HepG2 (cell line): ENCODE measurements around the gene MYO15A. TPM values are rescaled to one million over a fixed set of nuclear protein-coding genes. Genes with fewer than 3 reads are reported as not detected.

Experiments
- CBX1 ChIP-seq: IDR thresholded peaks from one replicate; pipeline ENCODE4 v1.6.1; 2016; ENCODE audit warnings: antibody characterized with exemption, low read depth
- DNMT1 ChIP-seq: sonication (generic); formaldehyde crosslinking; IDR thresholded peaks from 2 replicates; pipeline ENCODE4 v1.5.1; 2020; ENCODE audit warnings: mild to moderate bottlenecking, missing genetic modification reagents
- HMG20B ChIP-seq: conservative IDR thresholded peaks from 2 replicates; pipeline ENCODE4 v1.6.1; 2016; ENCODE audit warnings: missing genetic modification reagents, missing compliant biosample characterization
- HNRNPH1 ChIP-seq: fragments of 200-400 bp; formaldehyde crosslinking; optimal IDR thresholded peaks from 2 replicates; pipeline ENCODE3; 2017; ENCODE audit warnings: mild to moderate bottlenecking, low read depth, low read length
- MLX ChIP-seq: IDR thresholded peaks from 2 replicates; pipeline ENCODE4 v1.6.1; 2016
- MYNN ChIP-seq: sonication (generic); formaldehyde crosslinking; IDR thresholded peaks from 2 replicates; pipeline ENCODE4 v1.4.0; 2020; ENCODE audit warnings: mild to moderate bottlenecking, low read depth, missing genetic modification reagents
- PHF20 ChIP-seq: sonication (generic); formaldehyde crosslinking; IDR thresholded peaks from 2 replicates; pipeline ENCODE4 v1.5.0; 2020; ENCODE audit warnings: mild to moderate bottlenecking, missing genetic modification reagents
- POLR2G ChIP-seq: fragments of 200-400 bp; formaldehyde crosslinking; IDR thresholded peaks from 2 replicates; pipeline ENCODE4 v1.6.1; 2018; ENCODE audit warnings: mild to moderate bottlenecking, low read depth, low read length, moderate library complexity
- SALL2 ChIP-seq: sonication (generic); formaldehyde crosslinking; IDR thresholded peaks from 2 replicates; pipeline ENCODE4 v1.8.1; 2023; ENCODE audit warnings: mild to moderate bottlenecking, missing genetic modification reagents, inconsistent platforms
- SIX4 ChIP-seq: sonication (generic); formaldehyde crosslinking; IDR thresholded peaks from 2 replicates; pipeline ENCODE4 v1.4.0; 2020; ENCODE audit warnings: missing genetic modification reagents
- TEAD3 ChIP-seq: optimal IDR thresholded peaks from 2 replicates; pipeline ENCODE3; 2016; ENCODE audit warnings: borderline replicate concordance
- TFE3 ChIP-seq: IDR thresholded peaks from 2 replicates; pipeline ENCODE4 v1.6.1; 2016
- TGIF2 ChIP-seq: IDR thresholded peaks from 2 replicates; pipeline ENCODE4 v1.6.1; 2016; ENCODE audit warnings: control low read depth, missing compliant biosample characterization
- ZGPAT ChIP-seq: IDR thresholded peaks from 2 replicates; pipeline ENCODE4 v1.6.1; 2016; ENCODE audit warnings: mild to moderate bottlenecking
- ZKSCAN8 ChIP-seq: IDR thresholded peaks from 2 replicates; pipeline ENCODE4 v1.6.1; 2016; ENCODE audit warnings: borderline replicate concordance, missing genetic modification reagents, missing compliant biosample characterization
- ZNF180 ChIP-seq: sonication (generic); formaldehyde crosslinking; IDR thresholded peaks from 2 replicates; pipeline ENCODE4 v1.4.0; 2020; ENCODE audit warnings: low read depth, missing genetic modification reagents, borderline replicate concordance
- ZNF451 ChIP-seq: sonication (generic); formaldehyde crosslinking; IDR thresholded peaks from 2 replicates; pipeline ENCODE4 v1.5.0; 2020; ENCODE audit warnings: mild to moderate bottlenecking, missing genetic modification reagents
- ZNF574 ChIP-seq: sonication (generic); formaldehyde crosslinking; IDR thresholded peaks from 2 replicates; pipeline ENCODE4 v1.4.0; 2020; ENCODE audit warnings: missing genetic modification reagents
- ZNF83 ChIP-seq: sonication (generic); formaldehyde crosslinking; IDR thresholded peaks from 2 replicates; pipeline ENCODE4 v1.4.0; 2020; ENCODE audit warnings: missing genetic modification reagents, mild to moderate bottlenecking, borderline replicate concordance
- ZSCAN29 ChIP-seq: sonication (generic); formaldehyde crosslinking; conservative IDR thresholded peaks from 2 replicates; pipeline ENCODE4 v1.4.0; 2020; ENCODE audit warnings: mild to moderate bottlenecking, missing genetic modification reagents
- ZSCAN31 ChIP-seq: sonication (generic); formaldehyde crosslinking; IDR thresholded peaks from 2 replicates; pipeline ENCODE4 v1.5.0; 2020; ENCODE audit warnings: low read depth, mild to moderate bottlenecking, missing genetic modification reagents
- ZSCAN9 ChIP-seq: IDR thresholded peaks from 2 replicates; pipeline ENCODE4 v1.6.1; 2016; ENCODE audit warnings: borderline replicate concordance
- polyA plus RNA-seq, 8 experiments: library from polyadenylated mRNA; depleted of rRNA in 3 of 8; stranded (reverse) in 7 of 8; unstranded in 1 of 8; fragments of >200 nt; fragmentation: Illumina TruSeq in 4 of 8; extraction: Trizol in 4 of 8; gene quantifications; 2 replicates each; pipeline versions ENCODE4 v1.2.1 to v1.2.3, GENCODE V29; 2011 to 2016; ENCODE audit warnings: low read depth in 4 of 8, missing spikeins in 1 of 8, mixed read lengths in 1 of 8; ENCODE audit not compliant: insufficient read depth in 1 of 8
- total RNA-seq, 5 experiments: library from RNA; depleted of rRNA; stranded (reverse); fragments of >200 nt; fragmentation: Illumina TruSeq; extraction: Trizol; gene quantifications; 2 replicates each; pipeline ENCODE4 v1.2.3, GENCODE V29; 2016; ENCODE audit warnings: low read depth in 1 of 5

Gene MYO15A
- total and polyA plus RNA-seq, 2 of the 13 experiments (the other 11 are each of a cell fraction or from before 2014, with no cell fraction given), result 0.07 to 0.20 TPM

- TF ChIP-seq TFE3 (CRISPR knock-in tag) (no peak), ZSCAN9 (CRISPR knock-in tag) (no peak; the same call in 1 of the 2 replicates), ZKSCAN8 (CRISPR knock-in tag) (no peak), ZGPAT (CRISPR knock-in tag) (peak; percentile 27; the same call in 1 of the 2 replicates), SALL2 (CRISPR knock-in tag) (0 out of 2 replicates have a peak, but pooled peaks have one; percentile 39), ZNF83 (no peak), ZSCAN29 (no peak; the same call in 1 of the 2 replicates), POLR2G (peak; percentile 63), ZNF451 (CRISPR knock-in tag) (0 out of 2 replicates have a peak, but pooled peaks have one; percentile 6), ZNF180 (CRISPR knock-in tag) (no peak), TGIF2 (CRISPR knock-in tag) (no peak), SIX4 (no peak), CBX1 (no peak), PHF20 (CRISPR knock-in tag) (0 out of 2 replicates have a peak, but pooled peaks have one; percentile 22), ZSCAN31 (CRISPR knock-in tag) (peak; percentile 41; the same call in 1 of the 2 replicates), MYNN (CRISPR knock-in tag) (no peak), HMG20B (CRISPR knock-in tag) (no peak), TEAD3 (CRISPR knock-in tag) (peak; percentile 17), DNMT1 (CRISPR knock-in tag) (no peak), MLX (CRISPR knock-in tag) (no peak), ZNF574 (CRISPR knock-in tag) (peak; percentile 45; the same call in 1 of the 2 replicates), HNRNPH1 (no peak)
Measured at GRCh38 chr17:18224387-18225120, 116.0 kb downstream of the MYO15A start (continued).
